HEK293 (cell line): ENCODE data around the gene NCR3LG1.

ENCODE experiments used
- GLIS1 ChIP-seq: fragments of 450-650 bp; formaldehyde crosslinking; IDR thresholded peaks from 2 replicates; pipeline ENCODE4 v1.5.1; 2016; ENCODE audit warnings: missing biosample characterization, missing genetic modification characterization
- HIC1 ChIP-seq: fragments of 450-650 bp; formaldehyde crosslinking; IDR thresholded peaks from 2 replicates; pipeline ENCODE4 v1.5.1; 2016; ENCODE audit warnings: missing biosample characterization, missing genetic modification characterization
- KLF8 ChIP-seq: fragments of 450-650 bp; formaldehyde crosslinking; IDR thresholded peaks from 2 replicates; pipeline ENCODE4 v1.5.1; 2016; ENCODE audit warnings: missing biosample characterization, missing genetic modification characterization
- PRDM1 ChIP-seq: fragments of 450-650 bp; formaldehyde crosslinking; IDR thresholded peaks from 2 replicates; pipeline ENCODE4; 2016; ENCODE audit warnings: missing biosample characterization, missing genetic modification characterization
- YY1 ChIP-seq: fragments of 450-650 bp; formaldehyde crosslinking; IDR thresholded peaks from 2 replicates; pipeline ENCODE4 v1.5.1; 2018; ENCODE audit warnings: missing biosample characterization, missing genetic modification characterization
- ZEB2 ChIP-seq: fragments of 450-650 bp; formaldehyde crosslinking; IDR thresholded peaks from 2 replicates; pipeline ENCODE4 v1.5.1; 2016; ENCODE audit warnings: missing biosample characterization, missing genetic modification characterization
- ZNF138 ChIP-seq: fragments of 450-650 bp; formaldehyde crosslinking; IDR thresholded peaks from 2 replicates; pipeline ENCODE4 v1.5.1; 2016; ENCODE audit warnings: missing biosample characterization, missing genetic modification characterization, borderline replicate concordance
- ZNF140 ChIP-seq: fragments of 450-650 bp; formaldehyde crosslinking; IDR thresholded peaks from 2 replicates; pipeline ENCODE4 v1.5.1; 2016; ENCODE audit warnings: missing biosample characterization, missing genetic modification characterization
- ZNF155 ChIP-seq: fragments of 450-650 bp; formaldehyde crosslinking; IDR thresholded peaks from 2 replicates; pipeline ENCODE4 v1.5.1; 2016; ENCODE audit warnings: missing biosample characterization, missing genetic modification characterization
- ZNF169 ChIP-seq: fragments of 450-650 bp; formaldehyde crosslinking; IDR thresholded peaks from 2 replicates; pipeline ENCODE4 v1.5.1; 2016; ENCODE audit warnings: missing biosample characterization, missing genetic modification characterization
- ZNF19 ChIP-seq: fragments of 450-650 bp; formaldehyde crosslinking; IDR thresholded peaks from 2 replicates; pipeline ENCODE4; 2016; ENCODE audit warnings: missing biosample characterization, missing genetic modification characterization, low read depth
- ZNF2 ChIP-seq: fragments of 450-650 bp; formaldehyde crosslinking; IDR thresholded peaks from 2 replicates; pipeline ENCODE4 v1.5.1; 2016; ENCODE audit warnings: missing biosample characterization, missing genetic modification characterization
- ZNF223 ChIP-seq: fragments of 450-650 bp; formaldehyde crosslinking; IDR thresholded peaks from 2 replicates; pipeline ENCODE4 v1.5.1; 2016; ENCODE audit warnings: missing biosample characterization, missing genetic modification characterization
- ZNF362 ChIP-seq: fragments of 450-650 bp; formaldehyde crosslinking; IDR thresholded peaks from 2 replicates; pipeline ENCODE4 v1.5.1; 2016; ENCODE audit warnings: missing biosample characterization, missing genetic modification characterization
- ZNF473 ChIP-seq: fragments of 450-650 bp; formaldehyde crosslinking; IDR thresholded peaks from 2 replicates; pipeline ENCODE4 v1.5.1; 2017; ENCODE audit warnings: missing biosample characterization, missing genetic modification characterization
- ZNF521 ChIP-seq: fragments of 450-650 bp; formaldehyde crosslinking; IDR thresholded peaks from 2 replicates; pipeline ENCODE4 v1.5.1; 2017; ENCODE audit warnings: missing biosample characterization, mild to moderate bottlenecking, missing genetic modification characterization
- ZNF548 ChIP-seq: fragments of 450-650 bp; formaldehyde crosslinking; IDR thresholded peaks from 2 replicates; pipeline ENCODE4 v1.5.1; 2016; ENCODE audit warnings: missing biosample characterization, missing genetic modification characterization
- ZNF621 ChIP-seq: fragments of 450-650 bp; formaldehyde crosslinking; IDR thresholded peaks from 2 replicates; pipeline ENCODE4 v1.5.1; 2017; ENCODE audit warnings: missing biosample characterization, missing genetic modification characterization
- ZNF624 ChIP-seq: fragments of 450-650 bp; formaldehyde crosslinking; IDR thresholded peaks from 2 replicates; pipeline ENCODE4 v1.5.1; 2017; ENCODE audit warnings: missing biosample characterization, missing genetic modification characterization
- ZNF639 ChIP-seq: fragments of 450-650 bp; formaldehyde crosslinking; IDR thresholded peaks from 2 replicates; pipeline ENCODE4 v1.5.1; 2016; ENCODE audit warnings: missing biosample characterization, missing genetic modification characterization
- TF ChIP-seq, protein P1 (sequence below): fragments of 450-650 bp; IDR thresholded peaks from 2 replicates; pipeline ENCODE4 v1.5.1; 2018; ENCODE audit warnings: missing biosample characterization, missing genetic modification characterization
- TF ChIP-seq, protein P2 (sequence below): IDR thresholded peaks from 2 replicates; pipeline ENCODE4 v1.6.1; 2011; ENCODE audit warnings: mild to moderate bottlenecking, low read depth, low read length, borderline replicate concordance
- TF ChIP-seq, protein P3 (sequence below): fragments of 450-650 bp; formaldehyde crosslinking; IDR thresholded peaks from 2 replicates; pipeline ENCODE4 v1.5.1; 2017; ENCODE audit warnings: missing biosample characterization, missing genetic modification characterization
- TF ChIP-seq, protein P4 (sequence below): fragments of 450-650 bp; formaldehyde crosslinking; IDR thresholded peaks from 2 replicates; pipeline ENCODE4 v1.5.1; 2016; ENCODE audit warnings: missing biosample characterization, missing genetic modification characterization, borderline replicate concordance

Gene NCR3LG1

DNA sequence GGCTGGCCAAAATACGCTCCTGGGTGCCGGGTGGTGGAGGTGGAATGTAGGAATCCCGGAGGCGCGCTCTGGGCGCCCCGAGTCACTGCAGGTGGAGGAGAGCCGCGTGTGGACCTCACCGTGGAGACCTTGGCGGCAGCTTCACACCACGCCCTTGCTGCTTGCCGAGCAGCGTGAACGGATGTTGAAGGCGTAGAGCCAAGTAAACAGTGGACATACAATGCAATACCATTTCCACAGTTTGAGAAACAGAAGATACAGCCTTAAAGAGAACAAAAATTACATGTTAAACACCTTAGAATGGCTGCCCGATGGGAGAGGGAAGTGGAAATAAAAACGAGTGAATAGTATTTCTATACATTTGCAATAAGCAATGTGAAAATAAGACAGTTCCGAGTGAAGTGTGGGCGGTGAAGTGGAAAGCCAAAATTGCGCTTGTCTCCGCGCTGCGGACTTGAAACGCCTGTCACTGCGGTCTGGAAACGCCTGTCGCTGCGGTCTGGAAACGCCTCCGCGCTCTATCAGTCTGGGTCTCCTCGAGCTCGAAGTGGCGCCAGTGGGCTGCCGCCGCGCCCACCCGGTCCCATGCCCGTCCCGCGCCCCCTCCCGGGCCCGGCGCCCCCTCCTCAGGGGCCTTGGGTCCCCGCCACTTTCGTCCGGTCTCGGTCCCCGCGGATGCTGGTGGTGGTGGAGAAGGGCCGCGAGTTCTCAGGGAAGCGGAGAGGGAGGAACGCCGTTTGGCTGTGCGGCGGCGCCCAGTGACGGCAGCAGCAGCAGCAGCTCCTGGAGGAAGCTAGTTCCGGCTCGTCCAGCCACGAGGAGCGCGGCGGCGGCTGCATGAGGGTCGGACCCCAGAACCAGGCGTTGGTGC is 1.6 kb downstream of the NCR3LG1 start (continued):
- TF ChIP-seq ZNF639 (tag by site-specific recombination) = no peak
- no peak for TF ChIP-seq ZNF138 (tag by site-specific recombination)
- peak; percentile 66; the same call in 1 of the 2 replicates for TF ChIP-seq KLF8 (tag by site-specific recombination)
- no peak for TF ChIP-seq ZNF362
- no peak for TF ChIP-seq ZNF621 (tag by site-specific recombination)
- TF ChIP-seq, protein P1, sequence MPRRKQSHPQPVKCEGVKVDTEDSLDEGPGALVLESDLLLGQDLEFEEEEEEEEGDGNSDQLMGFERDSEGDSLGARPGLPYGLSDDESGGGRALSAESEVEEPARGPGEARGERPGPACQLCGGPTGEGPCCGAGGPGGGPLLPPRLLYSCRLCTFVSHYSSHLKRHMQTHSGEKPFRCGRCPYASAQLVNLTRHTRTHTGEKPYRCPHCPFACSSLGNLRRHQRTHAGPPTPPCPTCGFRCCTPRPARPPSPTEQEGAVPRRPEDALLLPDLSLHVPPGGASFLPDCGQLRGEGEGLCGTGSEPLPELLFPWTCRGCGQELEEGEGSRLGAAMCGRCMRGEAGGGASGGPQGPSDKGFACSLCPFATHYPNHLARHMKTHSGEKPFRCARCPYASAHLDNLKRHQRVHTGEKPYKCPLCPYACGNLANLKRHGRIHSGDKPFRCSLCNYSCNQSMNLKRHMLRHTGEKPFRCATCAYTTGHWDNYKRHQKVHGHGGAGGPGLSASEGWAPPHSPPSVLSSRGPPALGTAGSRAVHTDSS (tag by site-specific recombination) = no peak
- TF ChIP-seq ZNF2 (tag by site-specific recombination) = peak; percentile 72; the same call in 1 of the 2 replicates
- TF ChIP-seq, protein P2, sequence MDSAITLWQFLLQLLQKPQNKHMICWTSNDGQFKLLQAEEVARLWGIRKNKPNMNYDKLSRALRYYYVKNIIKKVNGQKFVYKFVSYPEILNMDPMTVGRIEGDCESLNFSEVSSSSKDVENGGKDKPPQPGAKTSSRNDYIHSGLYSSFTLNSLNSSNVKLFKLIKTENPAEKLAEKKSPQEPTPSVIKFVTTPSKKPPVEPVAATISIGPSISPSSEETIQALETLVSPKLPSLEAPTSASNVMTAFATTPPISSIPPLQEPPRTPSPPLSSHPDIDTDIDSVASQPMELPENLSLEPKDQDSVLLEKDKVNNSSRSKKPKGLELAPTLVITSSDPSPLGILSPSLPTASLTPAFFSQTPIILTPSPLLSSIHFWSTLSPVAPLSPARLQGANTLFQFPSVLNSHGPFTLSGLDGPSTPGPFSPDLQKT = no peak
- TF ChIP-seq YY1 (tag by site-specific recombination) = no peak
- no peak for TF ChIP-seq GLIS1
- TF ChIP-seq ZNF473 (tag by site-specific recombination) = no peak
- TF ChIP-seq ZNF155 = no peak
- TF ChIP-seq ZNF521 (tag by site-specific recombination) = no peak
- TF ChIP-seq ZNF169 (tag by site-specific recombination) = no peak
- TF ChIP-seq PRDM1 (tag by site-specific recombination) = no peak
- TF ChIP-seq ZNF19 (tag by site-specific recombination) = no peak
- no peak for TF ChIP-seq ZNF140 (tag by site-specific recombination)
- peak; percentile 54; the same call in 1 of the 2 replicates for TF ChIP-seq ZEB2 (tag by site-specific recombination)
- peak; percentile 63; the same call in 1 of the 2 replicates for TF ChIP-seq HIC1 (tag by site-specific recombination)
- TF ChIP-seq, protein P3, sequence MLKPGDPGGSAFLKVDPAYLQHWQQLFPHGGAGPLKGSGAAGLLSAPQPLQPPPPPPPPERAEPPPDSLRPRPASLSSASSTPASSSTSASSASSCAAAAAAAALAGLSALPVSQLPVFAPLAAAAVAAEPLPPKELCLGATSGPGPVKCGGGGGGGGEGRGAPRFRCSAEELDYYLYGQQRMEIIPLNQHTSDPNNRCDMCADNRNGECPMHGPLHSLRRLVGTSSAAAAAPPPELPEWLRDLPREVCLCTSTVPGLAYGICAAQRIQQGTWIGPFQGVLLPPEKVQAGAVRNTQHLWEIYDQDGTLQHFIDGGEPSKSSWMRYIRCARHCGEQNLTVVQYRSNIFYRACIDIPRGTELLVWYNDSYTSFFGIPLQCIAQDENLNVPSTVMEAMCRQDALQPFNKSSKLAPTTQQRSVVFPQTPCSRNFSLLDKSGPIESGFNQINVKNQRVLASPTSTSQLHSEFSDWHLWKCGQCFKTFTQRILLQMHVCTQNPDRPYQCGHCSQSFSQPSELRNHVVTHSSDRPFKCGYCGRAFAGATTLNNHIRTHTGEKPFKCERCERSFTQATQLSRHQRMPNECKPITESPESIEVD = no peak
- TF ChIP-seq ZNF548 (tag by site-specific recombination) = no peak
- TF ChIP-seq ZNF223 = no peak
- no peak for TF ChIP-seq ZNF624 (tag by site-specific recombination)
- TF ChIP-seq, protein P4, sequence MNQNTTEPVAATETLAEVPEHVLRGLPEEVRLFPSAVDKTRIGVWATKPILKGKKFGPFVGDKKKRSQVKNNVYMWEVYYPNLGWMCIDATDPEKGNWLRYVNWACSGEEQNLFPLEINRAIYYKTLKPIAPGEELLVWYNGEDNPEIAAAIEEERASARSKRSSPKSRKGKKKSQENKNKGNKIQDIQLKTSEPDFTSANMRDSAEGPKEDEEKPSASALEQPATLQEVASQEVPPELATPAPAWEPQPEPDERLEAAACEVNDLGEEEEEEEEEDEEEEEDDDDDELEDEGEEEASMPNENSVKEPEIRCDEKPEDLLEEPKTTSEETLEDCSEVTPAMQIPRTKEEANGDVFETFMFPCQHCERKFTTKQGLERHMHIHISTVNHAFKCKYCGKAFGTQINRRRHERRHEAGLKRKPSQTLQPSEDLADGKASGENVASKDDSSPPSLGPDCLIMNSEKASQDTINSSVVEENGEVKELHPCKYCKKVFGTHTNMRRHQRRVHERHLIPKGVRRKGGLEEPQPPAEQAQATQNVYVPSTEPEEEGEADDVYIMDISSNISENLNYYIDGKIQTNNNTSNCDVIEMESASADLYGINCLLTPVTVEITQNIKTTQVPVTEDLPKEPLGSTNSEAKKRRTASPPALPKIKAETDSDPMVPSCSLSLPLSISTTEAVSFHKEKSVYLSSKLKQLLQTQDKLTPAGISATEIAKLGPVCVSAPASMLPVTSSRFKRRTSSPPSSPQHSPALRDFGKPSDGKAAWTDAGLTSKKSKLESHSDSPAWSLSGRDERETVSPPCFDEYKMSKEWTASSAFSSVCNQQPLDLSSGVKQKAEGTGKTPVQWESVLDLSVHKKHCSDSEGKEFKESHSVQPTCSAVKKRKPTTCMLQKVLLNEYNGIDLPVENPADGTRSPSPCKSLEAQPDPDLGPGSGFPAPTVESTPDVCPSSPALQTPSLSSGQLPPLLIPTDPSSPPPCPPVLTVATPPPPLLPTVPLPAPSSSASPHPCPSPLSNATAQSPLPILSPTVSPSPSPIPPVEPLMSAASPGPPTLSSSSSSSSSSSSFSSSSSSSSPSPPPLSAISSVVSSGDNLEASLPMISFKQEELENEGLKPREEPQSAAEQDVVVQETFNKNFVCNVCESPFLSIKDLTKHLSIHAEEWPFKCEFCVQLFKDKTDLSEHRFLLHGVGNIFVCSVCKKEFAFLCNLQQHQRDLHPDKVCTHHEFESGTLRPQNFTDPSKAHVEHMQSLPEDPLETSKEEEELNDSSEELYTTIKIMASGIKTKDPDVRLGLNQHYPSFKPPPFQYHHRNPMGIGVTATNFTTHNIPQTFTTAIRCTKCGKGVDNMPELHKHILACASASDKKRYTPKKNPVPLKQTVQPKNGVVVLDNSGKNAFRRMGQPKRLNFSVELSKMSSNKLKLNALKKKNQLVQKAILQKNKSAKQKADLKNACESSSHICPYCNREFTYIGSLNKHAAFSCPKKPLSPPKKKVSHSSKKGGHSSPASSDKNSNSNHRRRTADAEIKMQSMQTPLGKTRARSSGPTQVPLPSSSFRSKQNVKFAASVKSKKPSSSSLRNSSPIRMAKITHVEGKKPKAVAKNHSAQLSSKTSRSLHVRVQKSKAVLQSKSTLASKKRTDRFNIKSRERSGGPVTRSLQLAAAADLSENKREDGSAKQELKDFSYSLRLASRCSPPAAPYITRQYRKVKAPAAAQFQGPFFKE = no peak
